HG03460 (cell line): Measurements from ENCODE around the gene ALKBH3.

Experiments used
- ATAC-seq: cut with Tn5 transposase; IDR thresholded peaks from one replicate; pipeline ENCODE4 v1.9.1; 2021; ENCODE audit not compliant: unreplicated experiment

The ALKBH3 gene

DNA sequence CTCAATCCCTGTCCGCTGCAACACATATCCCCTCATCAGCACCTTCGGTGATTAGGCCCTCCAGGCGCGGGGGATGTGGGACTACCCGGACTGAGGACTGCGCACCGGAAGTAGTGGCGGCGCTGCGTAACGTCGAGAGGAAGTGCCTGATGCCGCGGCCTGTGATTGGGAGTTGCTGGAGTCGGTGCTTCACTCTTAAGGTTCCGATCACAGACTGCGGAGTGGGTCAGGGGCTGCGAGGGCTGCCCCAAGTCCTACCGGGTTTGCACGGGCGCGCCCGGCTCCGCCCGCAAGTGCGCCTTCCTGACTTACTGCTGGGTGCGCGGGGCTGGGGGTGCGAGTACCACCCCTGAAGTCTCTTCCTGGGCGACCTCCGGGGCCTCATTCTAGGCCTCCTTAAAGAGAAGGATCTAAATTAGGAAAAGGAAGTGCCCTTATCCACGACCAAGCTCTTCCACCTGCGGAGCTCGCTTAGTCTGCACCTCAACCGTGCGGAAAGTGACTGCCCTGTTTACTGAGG, at the start of gene ALKBH3:
ALKBH3 (plus strand) TSS at position 192 of the 520 bp plus-strand sequence. CDS start 1,822 bp downstream, outside the sequence.
- peak; percentile 99 for ATAC-seq

DNA sequence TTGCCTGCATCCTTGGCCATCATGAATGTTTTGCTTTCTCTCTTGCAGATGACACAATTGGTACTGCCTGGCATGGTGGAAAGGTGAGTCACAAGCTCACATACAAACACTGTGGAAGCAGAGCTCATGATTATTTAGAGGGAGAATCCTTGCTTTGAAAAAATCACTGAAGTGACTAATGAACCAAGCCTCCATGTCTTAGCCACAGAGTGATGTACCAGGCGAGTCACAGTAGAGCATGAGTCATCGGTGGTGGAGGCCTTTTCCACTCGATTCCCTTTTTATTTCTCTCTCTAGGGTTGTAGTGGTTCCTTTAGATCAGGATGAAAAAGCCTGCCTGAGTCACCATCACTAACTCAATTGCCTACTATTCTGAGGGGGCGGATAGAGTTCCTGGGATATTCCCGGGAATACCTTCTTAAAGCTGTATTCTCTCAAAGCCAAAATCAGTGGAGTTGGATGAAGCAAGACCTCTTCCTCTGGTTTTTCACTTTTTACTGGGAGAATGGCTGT, 49.6 kb upstream of the ALKBH3 start:
- no peak for ATAC-seq

DNA sequence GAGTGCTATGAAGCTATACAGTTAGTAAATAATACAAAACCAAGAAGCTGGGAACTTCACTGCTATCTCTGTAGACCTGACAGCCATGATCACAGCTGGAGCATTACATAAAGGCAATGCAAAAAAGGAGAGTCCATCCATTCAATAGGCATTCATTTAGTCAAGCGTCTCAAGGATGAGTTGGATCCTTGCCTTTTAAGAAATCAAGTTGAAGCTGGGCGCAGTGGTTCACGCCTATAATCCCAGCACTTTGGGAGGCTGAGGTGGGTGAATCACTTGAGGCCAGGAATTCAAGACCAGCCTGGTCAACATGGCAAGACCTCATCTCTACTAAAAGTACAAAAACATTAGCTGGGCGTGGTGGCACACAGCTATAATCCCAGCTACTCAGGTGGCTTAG, 48.1 kb upstream of the ALKBH3 start:
- ATAC-seq: no peak

DNA sequence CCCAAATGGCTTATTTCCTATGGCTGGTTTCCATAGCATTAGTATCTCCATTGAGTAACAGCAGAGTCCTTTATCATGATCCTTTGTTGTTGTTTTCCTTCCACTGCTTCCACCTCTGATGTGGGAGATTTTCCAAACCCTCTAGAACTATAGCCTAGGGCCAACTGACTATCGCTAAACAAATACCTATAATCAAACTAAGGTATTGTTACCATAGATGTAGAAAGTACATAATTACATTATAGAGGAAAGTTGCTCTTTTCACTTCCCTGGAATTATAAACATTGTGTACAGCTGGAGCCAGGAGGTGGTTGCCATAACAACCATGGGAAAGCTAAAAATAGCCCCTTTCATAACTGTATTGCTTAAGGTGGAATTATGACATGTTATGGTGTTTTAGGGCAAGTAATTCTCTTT, 47.0 kb upstream of the ALKBH3 start:
- no peak for ATAC-seq

DNA sequence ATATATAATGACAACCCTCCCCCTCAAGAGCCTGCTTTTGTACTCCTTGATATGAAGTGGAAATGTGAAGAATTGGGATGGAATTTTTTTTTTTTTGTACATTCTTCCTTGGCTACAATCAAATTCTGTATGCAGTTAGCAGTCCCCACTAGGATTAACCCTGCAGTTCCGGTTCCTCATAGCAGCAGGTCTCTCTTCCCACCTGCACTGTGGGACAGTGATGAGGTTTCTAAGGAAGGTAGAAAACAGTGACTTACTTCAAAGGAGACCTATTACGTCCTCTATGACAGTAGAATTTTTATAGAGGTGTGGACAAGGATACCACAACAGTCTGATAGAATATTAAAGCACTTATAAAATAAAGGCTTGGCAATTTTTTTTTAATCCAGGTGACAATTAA, 46.3 kb upstream of the ALKBH3 start:
- no peak for ATAC-seq

DNA sequence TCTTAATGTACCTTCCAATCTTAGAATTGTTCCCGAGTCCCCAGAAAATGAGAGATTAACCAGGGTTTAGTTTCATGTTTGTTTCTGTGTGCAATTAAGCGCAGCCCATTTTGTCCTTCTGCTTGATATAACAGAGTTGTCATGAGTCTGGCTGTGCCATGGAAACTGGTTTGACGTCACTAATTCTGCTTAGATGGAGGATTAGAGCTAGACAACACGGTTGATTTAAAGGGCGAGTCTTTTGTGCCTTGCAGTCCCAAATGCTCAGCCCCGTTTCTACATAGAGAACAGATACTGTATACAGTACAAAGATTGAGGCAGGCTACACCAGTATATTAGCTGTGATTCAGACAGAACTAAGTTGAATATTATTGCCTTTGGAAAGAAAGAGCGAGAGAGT, 45.5 kb upstream of the ALKBH3 start:
- ATAC-seq: no peak

DNA sequence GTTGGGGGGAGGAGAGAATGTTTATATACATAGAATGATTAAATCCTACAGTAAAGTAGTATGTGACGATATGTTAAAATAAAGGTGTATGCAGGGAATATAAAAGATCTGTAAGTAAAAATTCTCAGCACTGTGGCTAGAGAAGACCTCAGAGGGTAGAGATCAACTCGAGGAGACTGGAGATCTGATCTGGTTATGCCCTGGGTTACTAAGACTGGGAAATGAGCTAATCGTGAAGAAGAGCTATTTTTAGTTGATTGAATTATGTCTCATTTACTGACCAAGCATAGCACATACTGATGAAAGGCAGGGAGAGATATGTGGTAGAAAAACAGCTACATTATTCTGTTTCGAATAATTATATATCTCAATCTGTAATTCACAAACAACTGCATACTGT, 42.8 kb upstream of the ALKBH3 start:
- ATAC-seq: no peak

DNA sequence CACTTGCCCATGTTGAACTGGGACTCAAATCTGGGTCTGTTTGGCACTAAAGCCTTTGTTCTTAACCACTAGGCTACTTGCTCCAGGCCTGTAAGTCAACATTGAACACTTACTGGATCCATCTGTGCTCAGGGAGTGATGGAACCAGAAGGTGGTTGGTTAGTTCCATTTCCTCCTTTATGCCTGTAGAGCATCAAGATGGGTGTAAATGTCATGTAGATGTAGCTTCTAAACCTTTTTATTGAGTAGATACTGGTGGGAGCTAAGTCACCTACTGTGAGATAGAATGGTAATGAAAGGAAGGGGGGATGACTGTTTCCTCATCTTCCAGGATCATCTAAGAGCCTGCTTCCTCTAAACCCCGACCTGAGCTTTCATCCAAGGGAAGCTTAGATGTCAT, 38.6 kb upstream of the ALKBH3 start:
- ATAC-seq: no peak

DNA sequence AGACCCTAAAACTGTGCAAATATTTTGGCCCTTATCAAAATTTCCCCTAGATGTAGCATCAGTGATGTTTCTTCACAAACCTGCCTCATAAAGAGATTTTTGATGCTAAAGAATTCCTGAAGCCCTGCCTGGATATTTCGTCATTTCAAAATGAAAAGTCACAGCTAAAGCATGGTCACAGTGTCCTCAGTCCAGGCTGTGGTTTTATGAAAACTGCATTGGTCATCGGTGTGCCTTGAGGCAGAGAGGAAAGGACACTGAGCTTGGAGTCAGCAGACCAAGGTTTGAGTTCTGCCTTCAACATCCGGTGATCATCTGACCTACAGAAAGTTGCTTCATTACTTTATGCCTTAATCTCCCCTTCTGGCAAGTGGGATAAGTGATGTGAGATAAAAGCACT, 34.8 kb upstream of the ALKBH3 start:
- no peak for ATAC-seq

DNA sequence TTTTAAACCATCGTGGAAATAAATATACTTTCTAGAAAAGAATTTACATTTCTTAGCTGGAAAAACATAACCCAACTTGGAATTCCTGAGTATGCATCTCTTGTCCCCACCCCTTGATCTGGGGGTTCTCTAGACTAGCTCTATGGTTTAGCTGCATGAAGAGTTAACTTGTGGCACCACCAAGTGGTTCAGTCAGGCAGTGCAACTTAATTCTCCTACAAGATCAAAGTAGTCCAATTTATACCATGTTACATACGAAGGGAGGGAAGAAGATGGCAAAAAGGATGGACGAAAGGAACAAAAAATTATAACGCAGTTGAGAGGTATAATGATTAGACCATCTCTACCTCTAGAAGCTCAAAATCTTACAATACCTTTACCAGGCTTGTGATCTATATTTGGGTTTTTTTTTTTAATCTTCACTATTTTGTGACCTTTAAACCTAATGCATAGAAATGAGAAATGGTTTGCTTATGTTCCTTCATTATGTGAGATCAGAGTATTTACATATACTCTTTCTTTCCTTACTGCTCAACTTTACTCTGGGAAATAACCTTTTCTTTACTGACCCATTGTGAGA, 28.5 kb upstream of the ALKBH3 start:
- ATAC-seq: peak; percentile 73

DNA sequence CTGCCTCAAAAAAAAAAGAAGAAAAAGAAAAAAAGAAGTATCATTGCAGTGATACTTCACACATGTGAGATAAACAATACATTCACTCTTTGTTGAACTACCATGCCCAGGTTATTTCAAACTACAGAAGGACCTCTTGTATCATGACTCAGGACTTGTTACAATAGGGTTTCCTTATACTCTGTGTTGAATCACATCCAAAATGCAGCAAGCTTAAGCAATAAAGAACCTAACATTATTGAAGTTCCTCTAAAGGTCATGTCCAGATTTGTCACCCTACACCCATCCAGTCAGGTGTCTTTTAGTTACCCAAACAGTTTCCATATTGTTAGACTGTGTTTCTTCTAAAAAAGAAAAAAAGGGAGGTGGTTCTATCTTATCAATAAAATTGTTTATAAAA, 26.9 kb upstream of the ALKBH3 start:
- ATAC-seq: no peak

DNA sequence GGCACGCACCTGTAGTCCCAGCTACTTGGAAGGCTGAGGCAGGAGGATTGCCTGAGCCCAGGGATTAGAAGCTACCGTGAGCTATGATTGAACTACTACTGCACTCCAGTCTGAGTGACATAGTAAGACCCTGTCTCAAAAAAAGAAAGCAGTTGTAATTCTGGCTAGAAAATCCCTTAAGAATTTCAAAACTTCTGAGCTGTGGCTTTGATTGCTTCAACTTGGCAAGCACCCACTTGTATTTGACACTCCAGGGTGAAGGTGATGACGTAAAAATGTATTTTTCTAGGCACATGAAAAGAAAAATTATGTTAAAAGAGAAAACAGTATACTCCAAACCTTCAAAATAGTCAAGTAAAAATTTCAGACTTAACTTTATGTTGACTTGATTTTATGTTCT, 23.6 kb upstream of the ALKBH3 start:
- no peak for ATAC-seq

DNA sequence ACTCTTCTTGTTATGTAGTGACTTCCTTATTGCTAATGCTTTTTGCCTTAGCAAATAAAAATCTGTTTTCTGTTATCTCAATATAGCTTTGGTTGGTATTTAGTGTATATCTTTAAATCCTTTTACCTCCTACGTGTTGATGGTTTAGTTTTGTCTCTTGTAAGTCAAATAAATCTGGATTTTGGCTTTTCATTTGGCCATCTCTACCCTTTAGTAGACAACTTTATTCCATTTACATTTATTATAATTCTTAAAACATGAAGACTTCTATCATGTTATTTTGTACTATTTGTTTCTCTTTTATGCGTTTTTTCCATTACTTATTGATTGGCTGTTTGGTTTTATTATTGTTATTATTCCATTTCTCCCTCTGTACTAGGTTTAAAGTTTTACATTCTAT, 19.5 kb upstream of the ALKBH3 start:
- no peak for ATAC-seq

DNA sequence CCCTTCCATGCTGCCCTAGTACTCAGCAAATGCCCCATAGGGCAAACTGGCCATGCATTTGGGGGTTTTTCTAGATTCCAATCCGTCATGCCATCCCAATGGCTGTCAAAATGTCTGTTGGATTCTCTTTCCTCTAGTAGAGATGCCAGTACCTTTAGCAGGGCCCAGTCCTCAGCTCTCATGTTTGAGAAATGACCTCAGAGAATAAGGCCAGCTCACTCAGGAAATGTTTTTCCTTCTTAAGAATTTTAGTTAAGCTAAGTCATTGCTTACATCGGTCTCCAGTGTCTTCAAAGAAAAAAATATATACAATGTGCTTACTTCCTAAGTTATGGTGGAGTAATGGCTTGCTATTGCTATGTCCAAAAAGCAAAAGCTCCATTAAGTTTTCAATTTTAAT, 14.1 kb upstream of the ALKBH3 start:
- no peak for ATAC-seq

DNA sequence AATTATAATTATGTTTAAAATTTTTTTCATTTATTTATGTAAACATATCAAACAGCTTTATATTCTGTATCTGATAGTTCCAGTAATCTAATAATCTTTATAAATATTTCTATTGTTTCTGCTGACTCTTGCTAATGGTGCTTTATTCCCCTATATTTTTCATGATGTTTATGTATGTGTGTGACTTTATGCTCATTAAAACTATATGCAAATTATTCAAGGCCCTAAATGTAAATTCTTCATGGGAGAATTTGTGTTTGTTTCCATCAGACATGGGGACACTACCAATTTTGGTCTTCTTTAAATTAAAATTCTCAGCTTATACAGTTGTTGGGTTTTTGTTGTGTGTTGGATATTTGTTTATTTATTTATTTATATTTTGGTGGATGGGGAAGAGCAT, 13.7 kb upstream of the ALKBH3 start:
- no peak for ATAC-seq

DNA sequence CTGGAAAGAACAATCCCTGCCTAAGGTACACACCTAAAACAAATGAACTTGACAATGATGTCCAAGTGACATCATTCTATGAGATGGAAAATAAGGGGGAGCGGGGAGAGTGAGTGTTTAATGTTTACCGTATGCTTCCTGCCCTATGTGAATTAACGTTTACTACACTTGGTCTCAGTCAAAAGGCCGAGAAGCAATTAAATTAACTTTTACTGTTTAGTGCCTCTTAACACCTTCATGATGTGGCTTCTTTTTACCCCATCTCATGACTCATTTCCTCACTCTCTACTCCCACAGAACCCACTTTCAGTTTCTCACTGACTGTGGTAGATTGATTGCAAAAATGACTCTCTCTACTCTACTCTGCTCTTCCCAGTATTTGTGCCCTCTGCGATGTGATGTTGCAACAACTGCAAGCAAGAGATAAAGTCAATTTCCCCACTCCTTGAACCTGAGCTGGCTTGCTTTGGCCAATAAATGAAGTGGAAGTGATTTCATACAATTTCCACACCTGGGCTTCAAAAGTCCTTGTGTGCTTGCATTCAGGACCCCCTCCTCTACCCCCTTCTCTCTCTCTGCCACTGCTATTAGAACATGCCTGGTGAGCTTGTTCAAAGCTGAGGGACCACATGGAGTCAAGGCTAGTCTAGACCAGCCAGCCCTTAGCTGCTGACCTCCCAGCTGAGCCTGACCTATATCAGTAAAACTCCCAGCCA, 11.6 kb upstream of the ALKBH3 start:
- ATAC-seq: peak; percentile 100

DNA sequence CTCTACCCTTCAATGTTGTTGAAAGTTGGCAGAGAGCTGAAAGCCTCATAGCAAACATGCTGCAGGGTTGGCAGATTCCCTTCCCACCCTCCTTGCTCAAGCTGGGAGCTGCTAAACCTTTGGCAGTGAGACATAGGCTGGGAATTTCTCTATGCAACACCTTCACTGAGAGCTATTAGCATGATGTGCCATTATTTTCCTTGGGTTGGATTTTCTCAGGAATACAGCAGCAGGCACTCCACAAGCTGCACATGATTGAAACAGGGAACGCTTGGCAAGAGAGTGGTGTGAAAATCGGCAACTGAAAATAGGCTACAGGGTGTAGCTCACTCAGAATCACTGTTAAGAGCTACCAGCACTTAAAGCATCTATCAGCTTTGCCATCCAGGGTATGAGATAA, 9.6 kb upstream of the ALKBH3 start:
- no peak for ATAC-seq

DNA sequence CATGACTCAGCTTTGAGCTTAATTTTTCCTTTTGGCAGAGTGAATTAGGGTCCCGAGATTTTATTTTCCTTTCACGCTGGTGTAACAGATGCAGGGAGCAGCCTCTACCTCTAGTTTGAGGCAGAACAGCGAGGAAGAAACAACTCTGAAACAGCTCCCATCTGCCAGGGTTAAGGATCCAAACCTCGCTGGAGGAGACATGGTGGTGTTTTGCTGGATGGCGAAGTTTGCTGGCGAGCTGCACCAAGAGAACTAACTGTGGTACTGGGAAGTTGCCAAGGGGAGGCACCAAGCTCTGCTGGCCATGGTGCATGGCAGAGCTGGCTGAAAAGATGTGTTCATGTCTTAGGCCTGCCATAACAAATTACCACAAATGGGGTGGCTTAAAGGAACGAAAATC, 7.6 kb upstream of the ALKBH3 start:
- ATAC-seq: no peak

DNA sequence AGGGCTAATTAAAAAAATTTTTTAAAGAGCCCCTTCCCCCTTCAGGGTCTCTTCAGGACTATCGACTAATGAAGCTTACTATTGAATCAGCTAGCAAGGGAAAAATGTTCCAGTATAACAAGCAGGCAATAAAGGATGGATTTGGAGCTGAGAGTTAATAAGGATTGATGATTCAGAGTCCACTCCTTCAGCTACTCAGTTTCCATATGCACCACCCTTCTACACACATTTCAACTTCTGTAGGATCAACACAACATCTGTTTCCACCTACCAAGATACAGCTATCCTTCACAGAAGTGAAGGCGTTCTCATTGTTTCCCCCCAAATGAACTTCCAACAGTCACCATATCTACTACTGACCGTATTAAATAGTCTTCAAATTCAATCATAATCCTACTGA, 6.6 kb upstream of the ALKBH3 start:
- ATAC-seq: no peak

DNA sequence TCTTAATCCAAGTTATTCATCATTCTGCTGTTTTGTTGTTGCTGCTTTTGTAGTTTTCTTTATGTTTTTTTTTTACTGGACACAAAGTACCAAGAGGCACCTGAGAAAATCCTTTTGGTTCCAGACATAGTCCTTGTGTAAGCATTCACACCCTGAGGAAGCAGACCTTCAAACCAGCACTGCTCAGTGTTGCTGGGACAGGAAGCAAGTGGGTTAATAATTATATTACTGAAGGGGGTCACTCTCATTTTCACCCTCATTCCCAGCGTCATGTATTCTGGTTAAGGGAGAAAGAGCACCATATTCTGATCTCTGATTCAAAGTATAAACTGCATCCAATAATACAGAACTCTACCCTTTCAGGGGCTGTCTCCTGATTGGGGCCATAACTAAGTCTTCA, 5.9 kb upstream of the ALKBH3 start:
- peak; percentile 79 for ATAC-seq

DNA sequence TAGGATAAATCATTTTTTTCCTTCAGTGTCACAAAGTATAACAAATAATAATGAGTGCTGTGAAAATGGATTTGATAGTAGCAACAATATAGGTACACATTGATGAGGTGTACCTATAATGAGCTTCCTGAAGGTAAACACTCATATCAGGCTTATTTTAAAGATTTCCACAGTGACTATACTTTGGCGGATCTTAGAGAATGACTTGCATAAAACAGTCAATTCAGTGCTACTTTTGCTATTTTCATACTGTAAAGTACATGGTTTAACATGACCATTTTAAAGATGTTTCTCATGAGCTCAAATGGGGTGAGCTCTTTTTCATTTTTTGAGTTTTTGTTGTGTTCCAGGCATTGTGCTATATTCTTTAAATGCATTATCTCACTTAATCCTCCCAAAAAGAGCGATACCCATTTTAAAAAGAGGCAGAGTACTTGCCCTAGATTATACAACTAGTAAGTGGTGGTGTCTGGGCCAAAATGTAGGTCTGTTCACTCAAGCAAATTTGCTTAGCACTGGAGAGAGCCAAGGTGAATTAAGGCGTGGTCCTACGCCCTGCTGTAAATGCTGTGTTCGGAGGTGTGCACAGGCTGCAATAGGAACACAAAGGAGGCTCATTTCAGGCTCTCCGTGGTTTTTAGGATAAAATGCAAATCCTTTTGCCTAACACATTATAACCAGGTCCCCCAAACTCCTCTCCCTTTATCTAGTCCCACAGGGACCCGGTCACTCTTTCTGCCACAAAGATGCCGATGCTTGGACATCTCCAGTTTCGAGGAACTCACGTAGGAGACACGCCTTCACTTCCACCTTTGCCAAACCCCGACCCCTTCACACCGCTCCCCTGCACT, 617 bp upstream of the ALKBH3 start:
- ATAC-seq: peak; percentile 5

DNA sequence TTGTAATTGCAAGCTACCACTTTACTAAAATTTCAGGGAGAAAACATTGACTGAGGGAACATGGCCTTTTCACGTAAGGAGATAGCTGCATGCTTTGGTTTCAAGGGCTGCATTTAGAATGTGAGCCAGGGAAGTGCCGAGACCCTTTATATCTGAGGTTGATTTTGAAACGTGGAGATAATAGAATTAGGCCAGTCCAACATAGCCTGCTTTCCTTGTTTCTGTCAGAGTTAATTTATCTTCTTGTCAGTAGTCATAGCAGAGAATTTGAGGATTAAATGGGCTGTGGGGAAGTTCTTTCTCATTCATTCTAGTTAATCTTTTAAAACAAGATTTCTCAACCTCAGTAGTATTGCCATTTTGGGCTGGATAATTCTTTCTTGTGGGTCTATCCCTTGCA, 12.2 kb downstream of the ALKBH3 start:
- no peak for ATAC-seq
